ENCODE results near the gene UBL5.

Gene UBL5

GRCh38 chr19:9850235-9850959 is 22.7 kb downstream of the UBL5 start:
- DNase-seq, result peak in 19 of 58 donors; percentile 9 to 56 (median 28)

GRCh38 chr19:9854282-9854846 is 26.6 kb downstream of the UBL5 start:
- DNase-seq, result no peak

GRCh38 chr19:9856609-9857008 is 28.9 kb downstream of the UBL5 start:
- DNase-seq, result no peak

GRCh38 chr19:9857076-9857721 is 29.5 kb downstream of the UBL5 start:
- no peak for DNase-seq

GRCh38 chr19:9857920-9858746 is 30.4 kb downstream of the UBL5 start:
- DNase-seq, result peak in 5 of 58 donors; percentile 3 to 24 (median 16)

- DNase-seq, result no peak
These were observed 31.0 kb downstream of the UBL5 start for GRCh38 chr19:9858766-9859165.

- no peak for DNase-seq
These were observed 32.7 kb downstream of the UBL5 start for GRCh38 chr19:9860407-9860806.

- no peak for DNase-seq
These were observed 33.8 kb downstream of the UBL5 start for GRCh38 chr19:9861503-9861902.

- no peak for DNase-seq
These were observed 35.2 kb downstream of the UBL5 start for GRCh38 chr19:9862938-9863337.

- DNase-seq, result no peak
These were observed 36.0 kb downstream of the UBL5 start for GRCh38 chr19:9863759-9864158.

- DNase-seq, result peak in 21 of 58 donors; percentile 5 to 53 (median 20)
These were observed 38.2 kb downstream of the UBL5 start for GRCh38 chr19:9865732-9866501.

- peak in 11 of 58 donors; percentile 9 to 59 (median 26) for DNase-seq
These were observed 41.4 kb downstream of the UBL5 start for GRCh38 chr19:9868983-9869617.

- no peak for DNase-seq
These were observed 44.1 kb downstream of the UBL5 start for GRCh38 chr19:9871626-9872338.

- DNase-seq, result no peak
These were observed 45.0 kb downstream of the UBL5 start for GRCh38 chr19:9872618-9873242.

- no peak for DNase-seq
These were observed 47.4 kb downstream of the UBL5 start for GRCh38 chr19:9875031-9875627.

- DNase-seq, result no peak
These were observed 48.1 kb downstream of the UBL5 start for GRCh38 chr19:9875796-9876195.

- DNase-seq, result no peak
These were observed 50.2 kb downstream of the UBL5 start for GRCh38 chr19:9877780-9878510.

Data from anterior cingulate cortex (tissue), 58 donors.